Testis (tissue), 2 donors: ENCODE results near the gene PRPF38B.

Experiments used
- POLR2A ChIP-seq: fragments of 450-650 bp; IDR thresholded peaks from one replicate; pipeline ENCODE4 v1.6.1; 2017; ENCODE audit warnings: antibody characterized with exemption, mild to moderate bottlenecking, moderate library complexity
- TF ChIP-seq, protein P1 (sequence below), 3 experiments: fragments of 450-650 bp in 2 of 3; fragments of 200-600 bp in 1 of 3; sonication (generic) in 1 of 3; IDR thresholded peaks; one replicate each; pipeline ENCODE4 v1.5.1; 2016 to 2019; ENCODE audit warnings: antibody characterized with exemption in 3 of 3, mild to moderate bottlenecking in 2 of 3, moderate library complexity in 1 of 3

DNA sequence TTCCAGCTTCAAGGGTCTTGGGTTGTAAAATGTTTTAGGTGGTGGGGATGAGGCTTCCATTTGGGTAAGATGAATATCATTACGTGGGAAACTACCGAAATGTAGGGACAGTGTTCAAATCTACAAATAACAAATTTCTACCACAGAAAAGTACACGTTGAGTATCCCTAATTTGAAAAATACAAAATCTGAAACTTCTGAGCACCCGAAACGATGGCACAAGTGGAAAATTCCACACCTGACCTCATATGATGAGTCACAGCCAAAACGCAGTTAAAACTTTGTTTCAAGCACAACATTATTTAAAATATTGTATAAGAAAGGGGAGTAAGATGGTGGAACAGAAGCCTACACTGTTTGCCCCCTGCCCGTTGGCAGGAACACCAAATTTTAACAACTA, 22.4 kb upstream of the PRPF38B start:
- TF ChIP-seq, protein P1, sequence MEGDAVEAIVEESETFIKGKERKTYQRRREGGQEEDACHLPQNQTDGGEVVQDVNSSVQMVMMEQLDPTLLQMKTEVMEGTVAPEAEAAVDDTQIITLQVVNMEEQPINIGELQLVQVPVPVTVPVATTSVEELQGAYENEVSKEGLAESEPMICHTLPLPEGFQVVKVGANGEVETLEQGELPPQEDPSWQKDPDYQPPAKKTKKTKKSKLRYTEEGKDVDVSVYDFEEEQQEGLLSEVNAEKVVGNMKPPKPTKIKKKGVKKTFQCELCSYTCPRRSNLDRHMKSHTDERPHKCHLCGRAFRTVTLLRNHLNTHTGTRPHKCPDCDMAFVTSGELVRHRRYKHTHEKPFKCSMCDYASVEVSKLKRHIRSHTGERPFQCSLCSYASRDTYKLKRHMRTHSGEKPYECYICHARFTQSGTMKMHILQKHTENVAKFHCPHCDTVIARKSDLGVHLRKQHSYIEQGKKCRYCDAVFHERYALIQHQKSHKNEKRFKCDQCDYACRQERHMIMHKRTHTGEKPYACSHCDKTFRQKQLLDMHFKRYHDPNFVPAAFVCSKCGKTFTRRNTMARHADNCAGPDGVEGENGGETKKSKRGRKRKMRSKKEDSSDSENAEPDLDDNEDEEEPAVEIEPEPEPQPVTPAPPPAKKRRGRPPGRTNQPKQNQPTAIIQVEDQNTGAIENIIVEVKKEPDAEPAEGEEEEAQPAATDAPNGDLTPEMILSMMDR (IDR thresholded peaks at IDR 0.05), result no peak
- no peak for TF ChIP-seq POLR2A
